ENCODE results near the gene MRM2. TPM values are rescaled to one million over a fixed set of nuclear protein-coding genes. Genes with fewer than 3 reads are reported as not detected.
"Not testable (repeated sequence)": the region's sequence is repeated elsewhere in the genome, so short reads cannot be mapped to it uniquely, and the experiment has no call there.

Gene MRM2
- total RNA-seq, 1 donor from 2014 or later = 19.1 TPM

GRCh38 chr7:2270495-2270894 lies 28.5 kb upstream of the MRM2 start:
- Mint-ChIP-seq H3K36me3 (ENCODE audit: low read depth, unreplicated experiment) (peaks cover 17% of the 10 kb centered on the region), H3K9me3 (ENCODE audit: unreplicated experiment) (peaks cover 3% of the 10 kb centered on the region), H3K4me3 (ENCODE audit: unreplicated experiment) (no peak overlapping the region), H3K27ac (ENCODE audit: unreplicated experiment) (no peak overlapping the region), H3K27me3 (ENCODE audit: unreplicated experiment) (peaks cover 1% of the 10 kb centered on the region), H3K4me1 (ENCODE audit: unreplicated experiment) (peaks cover 4% of the 10 kb centered on the region)
- no peak for TF ChIP-seq CTCF (IDR thresholded peaks at IDR 0.05; ENCODE audit: unreplicated experiment)
- no peak for DNase-seq (ENCODE audit: low spot score)

DNA sequence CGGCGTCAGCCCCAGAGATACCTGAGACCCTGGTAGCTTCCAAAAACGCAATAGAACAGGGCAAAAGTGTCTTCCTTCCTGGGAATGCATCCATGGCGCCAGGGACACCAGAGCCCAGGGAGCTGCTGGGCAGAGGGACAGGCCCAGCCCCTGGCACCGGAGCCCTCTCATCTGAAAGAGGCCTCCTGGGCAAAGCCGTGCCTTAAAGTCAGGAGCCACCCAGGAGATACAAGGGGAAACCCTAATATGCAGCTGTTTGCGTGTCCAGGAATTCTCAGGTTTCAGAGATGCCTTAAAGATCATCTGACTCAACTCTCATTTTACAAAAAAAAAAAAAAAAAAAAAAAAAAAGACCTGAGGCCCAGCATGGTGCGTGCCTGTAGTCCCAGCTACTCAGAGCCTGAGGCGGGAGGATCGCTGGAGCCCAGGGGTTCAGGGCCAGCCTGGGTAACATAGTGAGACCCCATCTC lies 28.0 kb upstream of the MRM2 start:
- H3K9me3 Mint-ChIP-seq (ENCODE audit: unreplicated experiment) = peaks cover 3% of the 10 kb centered on the region
- no peak for TF ChIP-seq CTCF (IDR thresholded peaks at IDR 0.05; ENCODE audit: unreplicated experiment)
- H3K27me3 Mint-ChIP-seq (ENCODE audit: unreplicated experiment) = peaks cover 1% of the 10 kb centered on the region
- DNase-seq (ENCODE audit: low spot score) = no peak
- H3K4me1 Mint-ChIP-seq (ENCODE audit: unreplicated experiment) = peaks cover 4% of the 10 kb centered on the region
- no peak overlapping the region for H3K27ac Mint-ChIP-seq (ENCODE audit: unreplicated experiment)
- no peak overlapping the region for H3K4me3 Mint-ChIP-seq (ENCODE audit: unreplicated experiment)
- H3K36me3 Mint-ChIP-seq (ENCODE audit: low read depth, unreplicated experiment) = peaks cover 17% of the 10 kb centered on the region

DNA sequence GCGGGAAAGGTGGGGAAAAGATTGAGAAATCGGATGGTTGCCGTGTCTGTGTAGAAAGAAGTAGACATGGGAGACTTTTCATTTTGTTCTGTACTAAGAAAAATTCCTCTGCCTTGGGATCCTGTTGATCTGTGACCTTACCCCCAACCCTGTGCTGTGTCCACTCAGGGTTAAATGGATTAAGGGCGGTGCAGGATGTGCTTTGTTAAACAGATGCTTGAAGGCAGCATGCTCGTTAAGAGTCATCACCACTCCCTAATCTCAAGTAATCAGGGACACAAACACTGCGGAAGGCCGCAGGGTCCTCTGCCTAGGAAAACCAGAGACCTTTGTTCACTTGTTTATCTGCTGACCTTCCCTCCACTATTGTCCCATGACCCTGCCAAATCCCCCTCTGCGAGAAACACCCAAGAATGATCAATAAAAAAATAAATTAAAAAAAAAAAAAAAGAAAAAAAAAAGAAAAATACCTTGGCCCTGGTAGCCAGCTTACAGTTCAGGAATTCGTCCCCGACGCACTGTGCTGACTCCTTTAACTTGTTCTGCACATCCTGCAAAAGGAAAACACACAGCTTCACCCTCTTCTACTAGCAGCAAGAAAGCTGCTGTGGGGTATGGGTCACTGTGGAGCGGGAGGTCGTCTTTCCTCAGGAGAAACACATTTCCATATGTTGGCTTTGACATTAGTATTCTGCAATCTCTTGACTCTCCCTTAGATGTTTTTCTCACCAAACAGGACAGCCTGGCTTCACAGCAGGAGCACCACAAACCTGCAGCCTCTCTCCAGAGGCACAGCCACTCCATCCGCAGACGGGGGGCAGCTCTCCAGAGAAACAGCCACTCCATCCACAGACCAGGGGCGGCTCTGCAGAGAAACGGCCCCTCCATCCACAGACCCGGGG lies 27.3 kb upstream of the MRM2 start:
- Mint-ChIP-seq H3K36me3 (ENCODE audit: low read depth, unreplicated experiment) (peaks cover 20% of the 10 kb centered on the region), H3K4me3 (ENCODE audit: unreplicated experiment) (peak overlapping the region; percentile 82)
- H3K9me3 Mint-ChIP-seq (ENCODE audit: unreplicated experiment); H3K27me3 Mint-ChIP-seq (ENCODE audit: unreplicated experiment); H3K4me1 Mint-ChIP-seq (ENCODE audit: unreplicated experiment); H3K27ac Mint-ChIP-seq (ENCODE audit: unreplicated experiment); DNase-seq (ENCODE audit: low spot score): not testable (repeated sequence)

GRCh38 chr7:2266911-2267310 lies 24.9 kb upstream of the MRM2 start:
- Mint-ChIP-seq H3K27me3 (ENCODE audit: unreplicated experiment) (peaks cover 6% of the 10 kb centered on the region), H3K4me1 (ENCODE audit: unreplicated experiment) (peaks cover 2% of the 10 kb centered on the region), H3K9me3 (ENCODE audit: unreplicated experiment) (peaks cover 3% of the 10 kb centered on the region), H3K27ac (ENCODE audit: unreplicated experiment) (no peak overlapping the region), H3K4me3 (ENCODE audit: unreplicated experiment) (peak overlapping the region; percentile 42), H3K36me3 (ENCODE audit: low read depth, unreplicated experiment) (peaks cover 28% of the 10 kb centered on the region)
- DNase-seq (ENCODE audit: low spot score) = no peak
- no peak for TF ChIP-seq CTCF (IDR thresholded peaks at IDR 0.05; ENCODE audit: unreplicated experiment)

DNA sequence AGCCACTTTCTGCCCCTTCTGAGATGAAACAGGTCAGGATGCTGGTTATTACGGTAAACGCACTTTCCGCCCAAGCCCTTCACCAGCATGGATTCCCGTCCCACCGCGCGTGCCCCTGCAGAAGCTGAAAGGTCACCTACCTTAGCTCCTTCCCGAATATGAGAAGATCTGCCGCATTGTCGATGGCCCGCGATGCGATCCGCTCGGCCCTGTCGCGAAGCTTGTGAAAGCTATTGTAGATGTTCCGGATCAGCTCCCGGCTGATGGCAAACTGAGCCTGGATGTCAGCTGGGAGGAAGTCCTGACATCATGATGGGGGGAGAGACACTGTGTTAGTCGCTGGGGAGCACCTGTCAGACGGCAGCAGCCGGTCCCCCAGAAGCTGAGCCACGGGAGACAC lies 22.2 kb upstream of the MRM2 start:
- no peak for DNase-seq (ENCODE audit: low spot score)
- H3K27ac Mint-ChIP-seq (ENCODE audit: unreplicated experiment) = peak overlapping the region; percentile 3
- H3K36me3 Mint-ChIP-seq (ENCODE audit: low read depth, unreplicated experiment) = peaks cover 25% of the 10 kb centered on the region
- peak overlapping the region; percentile 43 for H3K4me3 Mint-ChIP-seq (ENCODE audit: unreplicated experiment)
- no peak for TF ChIP-seq CTCF (IDR thresholded peaks at IDR 0.05; ENCODE audit: unreplicated experiment)
- no peaks in the 10 kb centered on the region for H3K4me1 Mint-ChIP-seq (ENCODE audit: unreplicated experiment)
- H3K27me3 Mint-ChIP-seq (ENCODE audit: unreplicated experiment) = peaks cover 4% of the 10 kb centered on the region
- no peaks in the 10 kb centered on the region for H3K9me3 Mint-ChIP-seq (ENCODE audit: unreplicated experiment)
